Measurements from ENCODE around the gene ZMAT5. TPM values are rescaled to one million over a fixed set of nuclear protein-coding genes. Genes with fewer than 3 reads are reported as not detected.

ZMAT5 gene
- total and polyA plus RNA-seq, 10 of the 15 experiments (the other 5 are each of a cell fraction or from before 2014, with no cell fraction given): 2.3 to 43.0 (median 21.9) TPM

DNA sequence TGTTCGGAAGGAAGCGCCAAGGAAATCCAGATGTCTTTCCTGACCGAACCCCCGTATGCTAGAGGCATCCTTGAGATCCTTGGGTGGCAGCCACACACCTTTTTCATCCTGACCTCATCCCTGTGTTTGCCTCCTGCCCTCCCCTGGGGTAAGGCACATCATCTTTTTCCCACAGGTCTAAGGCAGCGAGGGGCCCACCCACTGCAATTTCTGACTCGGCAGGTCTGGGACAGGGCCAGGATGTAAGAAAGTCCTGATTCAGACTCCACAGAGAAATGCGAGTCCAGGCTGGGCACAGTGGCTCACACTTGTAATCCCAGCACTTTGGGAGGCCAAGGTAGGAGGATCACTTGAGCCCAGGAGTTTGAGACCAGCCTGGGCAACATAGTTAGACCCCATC is 10.5 kb downstream of the ZMAT5 start:
- POLR2A ChIA-PET: no interaction called here
- in situ Hi-C loops (cut with MboI): no loop called here
- no peak for FAIRE-seq
- no TSS peak for BruUV-seq (replicated peaks)
- SMC1A ChIA-PET (ENCODE audit: uncharacterized antibody, unreplicated experiment): interaction anchor here (1.5 kb wide), 1 partner anchor 10 kb away, joined by 4 read pairs; the partner anchor contains the start of genes UQCR10 and ZMAT5
- intact Hi-C loops (cut with micrococcal nuclease; ENCODE audit: unreplicated experiment): no loop called here
- CTCF ChIA-PET: no interaction called here
- H4K20me1 ChIP-seq (ENCODE audit: control insufficient read depth, insufficient read depth): no peaks in the 10 kb centered on the region
- no peak overlapping the region for H2AFZ ChIP-seq (ENCODE audit: control insufficient read depth, low read depth, low read length)
- no peak overlapping the region for H3K27ac ChIP-seq (ENCODE audit: control insufficient read depth, insufficient read depth)
- no peak overlapping the region for H3K4me2 ChIP-seq (ENCODE audit: control insufficient read depth, insufficient read depth)
- H3K79me2 ChIP-seq (ENCODE audit: control insufficient read depth, insufficient read depth, low read length): no peaks in the 10 kb centered on the region
- H3K36me3 ChIP-seq (ENCODE audit: control insufficient read depth in 2 of 2, insufficient read depth in 2 of 2, low read length in 1 of 2): no peaks in the 10 kb centered on the region
- DNase-seq (ENCODE audit: low read depth, low spot score): no peak
- H3K9ac ChIP-seq (ENCODE audit: control insufficient read depth, insufficient read depth, low read length): no peak overlapping the region
- no peak for TF ChIP-seq KAT2A (conservative IDR thresholded peaks at IDR 0.05; ENCODE audit: control insufficient read depth, low read depth, low read length)
- no peak for TF ChIP-seq SMAD5 (IDR thresholded peaks at IDR 0.05; ENCODE audit: low read depth)
- TF ChIP-seq MTA2 (IDR thresholded peaks at IDR 0.05; ENCODE audit: low read depth): no peak
- no peak for TF ChIP-seq REST (IDR thresholded peaks at IDR 0.05; ENCODE audit: low read depth, low read length)
- TF ChIP-seq NFYB (IDR thresholded peaks at IDR 0.05; ENCODE audit: insufficient read depth, low read depth, low read length): no peak
- TF ChIP-seq JUND (IDR thresholded peaks at IDR 0.05; ENCODE audit: low read depth, low read length): no peak
- TF ChIP-seq ETV6 (conservative IDR thresholded peaks at IDR 0.05 in 1 of 2, IDR thresholded peaks at IDR 0.05 in 1 of 2; ENCODE audit: borderline replicate concordance in 1 of 2, low read depth in 1 of 2): no peak
- TF ChIP-seq, protein P1, sequence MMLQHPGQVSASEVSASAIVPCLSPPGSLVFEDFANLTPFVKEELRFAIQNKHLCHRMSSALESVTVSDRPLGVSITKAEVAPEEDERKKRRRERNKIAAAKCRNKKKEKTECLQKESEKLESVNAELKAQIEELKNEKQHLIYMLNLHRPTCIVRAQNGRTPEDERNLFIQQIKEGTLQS (IDR thresholded peaks at IDR 0.05; ENCODE audit: borderline replicate concordance, extremely low read depth, low read depth, low read length): no peak
- no peak for TF ChIP-seq SMARCA5 (IDR thresholded peaks at IDR 0.05)
- TF ChIP-seq, protein P2, sequence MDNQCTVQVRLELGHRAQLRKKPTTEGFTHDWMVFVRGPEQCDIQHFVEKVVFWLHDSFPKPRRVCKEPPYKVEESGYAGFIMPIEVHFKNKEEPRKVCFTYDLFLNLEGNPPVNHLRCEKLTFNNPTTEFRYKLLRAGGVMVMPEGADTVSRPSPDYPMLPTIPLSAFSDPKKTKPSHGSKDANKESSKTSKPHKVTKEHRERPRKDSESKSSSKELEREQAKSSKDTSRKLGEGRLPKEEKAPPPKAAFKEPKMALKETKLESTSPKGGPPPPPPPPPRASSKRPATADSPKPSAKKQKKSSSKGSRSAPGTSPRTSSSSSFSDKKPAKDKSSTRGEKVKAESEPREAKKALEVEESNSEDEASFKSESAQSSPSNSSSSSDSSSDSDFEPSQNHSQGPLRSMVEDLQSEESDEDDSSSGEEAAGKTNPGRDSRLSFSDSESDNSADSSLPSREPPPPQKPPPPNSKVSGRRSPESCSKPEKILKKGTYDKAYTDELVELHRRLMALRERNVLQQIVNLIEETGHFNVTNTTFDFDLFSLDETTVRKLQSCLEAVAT (IDR thresholded peaks at IDR 0.05): no peak
- no peak for TF ChIP-seq PAX8 (IDR thresholded peaks at IDR 0.05)
- RAD21 ChIA-PET (ENCODE audit: unreplicated experiment): no interaction called here
- no peaks in the 10 kb centered on the region for H3K4me1 ChIP-seq (ENCODE audit: control insufficient read depth, insufficient read depth, low read length)
- no peak for ATAC-seq
- no peak overlapping the region for H3K4me3 ChIP-seq
- H3K27me3 ChIP-seq (replicated peaks in 1 of 2; ENCODE audit: control insufficient read depth in 2 of 2, insufficient read depth in 2 of 2, low read length in 1 of 2): no peaks in the 10 kb centered on the region
- 82% methylated on average over 7 of the region's 7 CpGs for WGBS (ENCODE audit: insufficient coverage, insufficient replicate concordance, low lambda C conversion rate, missing lambda C conversion rate)
- H3K9me3 ChIP-seq (replicated peaks; ENCODE audit: control insufficient read depth, insufficient read depth, low read length): no peaks in the 10 kb centered on the region

All from GM12878 (cell line).